Neutrophil (primary cell): ENCODE results near the gene TTC13.

Experiments used
- H3K27ac ChIP-seq: fragments of 200-600 bp; sonication (generic); 2 replicates; pipeline ENCODE4 v1.5.1; 2016; ENCODE audit warnings: mild to moderate bottlenecking, moderate library complexity
- H3K27me3 ChIP-seq: fragments of 200-600 bp; sonication (generic); 2 replicates; pipeline ENCODE4 v1.6.0; 2016; ENCODE audit warnings: mild to moderate bottlenecking
- H3K36me3 ChIP-seq: fragments of 200-600 bp; sonication (generic); 2 replicates; pipeline ENCODE4 v1.5.1; 2017
- H3K4me1 ChIP-seq, 2 experiments: fragments of 200-600 bp in 1 of 2; sonication (generic) in 1 of 2; 1 replicate in 1 of 2; 2 replicates in 1 of 2; pipeline versions ENCODE4 v1.5.1 to v1.6.1; 2013 to 2016; ENCODE audit warnings: low read depth in 1 of 2, low read length in 1 of 2, mild to moderate bottlenecking in 1 of 2, moderate library complexity in 1 of 2; ENCODE audit not compliant: control insufficient read depth in 1 of 2, insufficient read depth in 1 of 2
- H3K4me3 ChIP-seq, 2 experiments: fragments of 200-600 bp in 1 of 2; sonication (generic) in 1 of 2; 1 replicate in 1 of 2; 2 replicates in 1 of 2; pipeline ENCODE4 v1.5.1; 2013 to 2016; ENCODE audit warnings: low read depth in 1 of 2, low read length in 1 of 2, mild to moderate bottlenecking in 1 of 2, moderate library complexity in 1 of 2
- H3K9me3 ChIP-seq: fragments of 200-600 bp; sonication (generic); 2 replicates; pipeline ENCODE4 v1.5.1; 2016
- TF ChIP-seq, protein P1 (sequence below): fragments of 200-600 bp; sonication (generic); IDR thresholded peaks from 2 replicates; pipeline ENCODE4 v1.5.1; 2016; ENCODE audit warnings: antibody characterized with exemption

The TTC13 gene

DNA sequence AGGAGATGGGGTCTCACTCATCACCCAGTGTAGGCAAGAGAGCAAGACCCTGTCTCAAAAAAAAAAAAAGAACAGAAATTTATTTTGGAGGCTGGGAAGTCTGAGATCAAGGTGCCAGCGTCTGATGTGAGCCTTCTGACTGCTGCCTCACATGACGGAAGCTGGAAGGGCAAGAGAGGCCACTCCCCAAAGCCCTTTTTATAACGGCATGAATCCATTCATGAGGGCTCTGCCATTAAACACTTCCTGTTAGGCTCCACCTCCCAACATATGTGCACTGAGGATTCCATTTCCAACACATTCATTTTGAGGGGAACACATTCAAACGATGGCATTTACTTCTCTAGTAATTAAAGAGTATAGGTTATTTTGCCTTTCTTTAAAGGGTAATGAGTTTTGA, 59.5 kb downstream of the TTC13 start:
- peaks cover 94% of the 10 kb centered on the region for H3K36me3 ChIP-seq

DNA sequence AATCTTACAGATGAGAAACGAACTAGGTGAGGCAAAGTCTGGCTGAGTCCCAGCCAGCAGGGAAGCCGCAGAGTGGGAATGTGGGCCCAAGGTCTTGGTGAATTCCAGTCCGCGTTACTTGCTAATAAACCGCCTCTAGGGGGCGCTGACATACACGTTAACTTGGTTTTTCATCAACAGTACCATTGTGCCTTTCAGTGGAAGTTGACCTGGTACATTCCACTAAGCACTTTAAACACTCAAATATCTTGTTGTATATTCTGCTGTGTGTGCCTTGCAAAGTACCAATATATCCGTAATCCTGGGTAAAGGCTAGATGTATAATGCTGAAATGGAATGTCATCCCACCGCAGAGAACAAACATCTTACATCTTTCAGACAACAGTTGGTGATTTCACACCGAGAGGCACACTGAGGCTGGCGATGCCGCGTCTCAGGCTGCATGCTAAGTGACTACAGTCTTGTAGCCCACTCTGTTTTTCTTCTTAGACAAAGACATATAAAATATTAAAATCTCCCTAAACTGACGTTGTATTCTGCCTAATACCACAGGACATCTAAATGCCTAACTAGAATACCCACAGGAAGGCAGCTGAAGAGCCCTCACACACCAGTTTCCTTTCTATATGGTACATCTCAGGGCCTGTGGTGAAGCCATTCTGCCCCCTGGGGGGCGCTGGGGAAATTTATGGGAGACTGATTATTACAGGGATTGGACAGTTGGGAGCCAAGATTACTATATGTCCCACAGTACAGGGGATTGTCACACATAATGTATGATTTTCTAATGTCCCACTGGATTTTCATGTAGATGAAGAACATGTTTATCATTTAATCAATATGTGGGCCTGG, 61.2 kb downstream of the TTC13 start:
- TF ChIP-seq, protein P1, sequence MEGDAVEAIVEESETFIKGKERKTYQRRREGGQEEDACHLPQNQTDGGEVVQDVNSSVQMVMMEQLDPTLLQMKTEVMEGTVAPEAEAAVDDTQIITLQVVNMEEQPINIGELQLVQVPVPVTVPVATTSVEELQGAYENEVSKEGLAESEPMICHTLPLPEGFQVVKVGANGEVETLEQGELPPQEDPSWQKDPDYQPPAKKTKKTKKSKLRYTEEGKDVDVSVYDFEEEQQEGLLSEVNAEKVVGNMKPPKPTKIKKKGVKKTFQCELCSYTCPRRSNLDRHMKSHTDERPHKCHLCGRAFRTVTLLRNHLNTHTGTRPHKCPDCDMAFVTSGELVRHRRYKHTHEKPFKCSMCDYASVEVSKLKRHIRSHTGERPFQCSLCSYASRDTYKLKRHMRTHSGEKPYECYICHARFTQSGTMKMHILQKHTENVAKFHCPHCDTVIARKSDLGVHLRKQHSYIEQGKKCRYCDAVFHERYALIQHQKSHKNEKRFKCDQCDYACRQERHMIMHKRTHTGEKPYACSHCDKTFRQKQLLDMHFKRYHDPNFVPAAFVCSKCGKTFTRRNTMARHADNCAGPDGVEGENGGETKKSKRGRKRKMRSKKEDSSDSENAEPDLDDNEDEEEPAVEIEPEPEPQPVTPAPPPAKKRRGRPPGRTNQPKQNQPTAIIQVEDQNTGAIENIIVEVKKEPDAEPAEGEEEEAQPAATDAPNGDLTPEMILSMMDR: peak; percentile 71
- H3K9me3 ChIP-seq: no peaks in the 10 kb centered on the region
- H3K36me3 ChIP-seq: peaks cover 94% of the 10 kb centered on the region
- no peak overlapping the region for H3K4me3 ChIP-seq
- no peaks in the 10 kb centered on the region for H3K27me3 ChIP-seq
- H3K27ac ChIP-seq: no peak overlapping the region
- H3K4me1 ChIP-seq: no peaks in the 10 kb centered on the region

More for the DNA sequence above, 59.5 kb downstream of the TTC13 start:
- Histone ChIP-seq H3K4me3 (no peak overlapping the region), H3K4me1 (no peaks in the 10 kb centered on the region), H3K27ac (no peak overlapping the region), H3K27me3 (no peaks in the 10 kb centered on the region), H3K9me3 (no peaks in the 10 kb centered on the region)
- TF ChIP-seq, protein P1: no peak

DNA sequence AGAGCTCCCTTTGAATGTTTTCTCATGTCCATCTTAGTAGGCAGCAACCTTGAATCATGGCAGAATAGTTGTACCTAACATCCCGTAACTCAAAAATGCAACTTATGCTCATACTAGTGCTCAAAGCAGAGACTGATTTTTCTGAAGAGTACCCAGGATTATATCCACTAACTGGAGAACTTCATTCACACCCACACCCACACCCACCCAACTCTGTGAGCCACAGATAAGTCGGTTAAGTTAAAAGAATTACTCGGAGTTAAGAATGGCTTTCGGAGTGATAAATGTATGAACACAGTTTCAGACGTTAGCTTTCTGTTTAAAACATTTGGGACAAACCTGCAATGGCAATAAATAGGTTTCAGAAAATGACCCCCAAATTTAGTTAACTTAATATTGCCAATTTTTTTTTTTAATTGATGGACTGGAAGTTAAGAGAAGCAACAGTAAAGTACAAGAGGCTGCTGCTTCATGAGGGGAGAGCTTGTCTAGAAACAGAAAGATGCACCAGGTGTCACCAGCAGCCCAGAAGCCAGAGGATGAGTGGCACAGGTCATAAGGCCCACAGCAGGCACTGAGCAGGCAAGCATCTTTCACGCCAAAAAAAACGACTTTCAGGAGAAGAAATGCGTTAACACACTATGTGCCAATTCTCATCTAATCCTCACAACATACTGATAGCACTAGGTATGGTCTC, 61.9 kb downstream of the TTC13 start:
- Histone ChIP-seq H3K4me1 (no peaks in the 10 kb centered on the region), H3K36me3 (peaks cover 96% of the 10 kb centered on the region), H3K4me3 (no peak overlapping the region), H3K27ac (no peak overlapping the region), H3K9me3 (no peaks in the 10 kb centered on the region), H3K27me3 (no peaks in the 10 kb centered on the region)
- TF ChIP-seq, protein P1: no peak

DNA sequence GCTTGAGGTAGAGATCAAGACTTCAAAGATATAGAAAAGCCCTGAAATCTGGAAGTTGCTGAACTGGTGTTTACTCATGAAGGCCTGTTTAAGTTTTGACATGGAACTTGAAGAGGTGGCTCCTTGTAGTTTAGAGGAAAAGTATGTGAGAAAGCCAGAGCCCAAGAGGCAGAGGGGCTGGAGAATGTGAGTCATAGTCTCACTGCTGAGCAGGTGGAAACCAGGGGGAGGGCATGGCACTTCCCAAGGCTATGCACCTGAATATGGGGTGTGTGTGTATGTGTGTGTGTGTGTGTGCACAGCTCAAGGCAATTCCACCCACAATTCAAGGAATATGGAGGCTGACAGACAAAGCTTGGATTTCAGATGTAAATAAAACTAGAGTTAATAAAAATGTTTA, 63.6 kb downstream of the TTC13 start:
- Histone ChIP-seq H3K4me1 (no peaks in the 10 kb centered on the region), H3K27me3 (no peaks in the 10 kb centered on the region), H3K4me3 (no peak overlapping the region), H3K36me3 (peaks cover 98% of the 10 kb centered on the region), H3K9me3 (no peaks in the 10 kb centered on the region), H3K27ac (no peak overlapping the region)
- TF ChIP-seq, protein P1: no peak

DNA sequence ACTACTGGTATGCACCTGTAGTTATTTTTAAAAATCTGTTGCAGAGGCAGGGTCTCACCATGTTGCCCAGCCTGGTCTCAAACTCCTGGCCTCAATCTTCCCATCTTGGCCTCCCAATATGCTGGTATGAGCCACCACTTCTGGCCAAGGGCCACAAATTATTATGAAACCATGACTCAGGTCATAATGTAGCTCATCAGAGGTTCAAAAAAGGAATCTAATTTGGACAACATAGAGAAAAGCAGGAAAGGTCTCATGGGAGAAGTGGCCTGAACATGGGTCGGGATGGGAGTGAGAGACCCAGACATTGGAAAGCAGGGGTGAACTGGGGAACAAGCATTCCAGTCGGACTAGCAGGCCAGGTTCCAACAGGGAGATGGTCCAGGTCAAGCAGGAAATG, 65.2 kb downstream of the TTC13 start:
- Histone ChIP-seq H3K9me3 (no peaks in the 10 kb centered on the region), H3K36me3 (peaks cover 98% of the 10 kb centered on the region), H3K27ac (no peak overlapping the region), H3K4me1 (no peaks in the 10 kb centered on the region), H3K27me3 (no peaks in the 10 kb centered on the region), H3K4me3 (no peak overlapping the region)
- TF ChIP-seq, protein P1: no peak
